Measurements from ENCODE around the gene TMSB10.

DNA sequence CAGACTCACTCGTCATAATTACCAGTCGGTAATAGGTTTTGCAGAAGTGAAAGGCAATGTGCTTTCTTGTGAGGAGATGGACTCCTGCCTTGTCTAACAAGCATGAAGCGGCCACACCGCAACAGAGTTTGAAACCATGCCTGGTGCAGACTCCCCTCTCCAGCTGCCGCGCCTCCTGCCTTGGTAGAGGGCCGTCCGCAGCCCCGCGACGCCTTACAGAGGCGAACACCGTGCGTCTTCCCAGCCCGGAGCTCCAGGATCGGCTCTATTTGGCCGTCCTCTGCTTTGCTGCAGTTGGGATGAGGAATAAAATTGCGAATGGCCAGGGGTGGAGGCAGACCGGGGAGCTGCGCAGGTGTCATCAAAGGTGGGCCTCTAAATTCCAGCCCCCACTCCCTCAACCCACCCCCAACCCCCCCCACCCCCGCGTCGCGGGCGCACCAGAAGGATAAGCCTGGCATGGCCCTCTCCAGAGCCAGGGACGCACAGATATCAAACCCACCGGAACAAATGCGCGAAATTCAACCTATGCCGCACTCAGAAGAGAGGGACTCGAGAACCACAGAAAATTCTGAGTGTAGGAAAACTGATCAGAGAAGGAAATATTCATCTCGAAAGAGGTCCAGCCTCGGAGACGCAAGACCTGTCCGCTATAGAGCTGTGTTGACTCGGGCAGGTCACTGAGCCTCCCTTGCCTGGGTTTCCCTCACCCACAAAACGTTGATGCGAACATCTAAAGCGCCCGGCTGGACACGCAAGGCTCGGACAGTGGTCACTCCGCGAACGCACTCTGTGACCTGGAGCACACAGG is 25.7 kb upstream of the TMSB10 start:
- TF ChIP-seq, protein P1, sequence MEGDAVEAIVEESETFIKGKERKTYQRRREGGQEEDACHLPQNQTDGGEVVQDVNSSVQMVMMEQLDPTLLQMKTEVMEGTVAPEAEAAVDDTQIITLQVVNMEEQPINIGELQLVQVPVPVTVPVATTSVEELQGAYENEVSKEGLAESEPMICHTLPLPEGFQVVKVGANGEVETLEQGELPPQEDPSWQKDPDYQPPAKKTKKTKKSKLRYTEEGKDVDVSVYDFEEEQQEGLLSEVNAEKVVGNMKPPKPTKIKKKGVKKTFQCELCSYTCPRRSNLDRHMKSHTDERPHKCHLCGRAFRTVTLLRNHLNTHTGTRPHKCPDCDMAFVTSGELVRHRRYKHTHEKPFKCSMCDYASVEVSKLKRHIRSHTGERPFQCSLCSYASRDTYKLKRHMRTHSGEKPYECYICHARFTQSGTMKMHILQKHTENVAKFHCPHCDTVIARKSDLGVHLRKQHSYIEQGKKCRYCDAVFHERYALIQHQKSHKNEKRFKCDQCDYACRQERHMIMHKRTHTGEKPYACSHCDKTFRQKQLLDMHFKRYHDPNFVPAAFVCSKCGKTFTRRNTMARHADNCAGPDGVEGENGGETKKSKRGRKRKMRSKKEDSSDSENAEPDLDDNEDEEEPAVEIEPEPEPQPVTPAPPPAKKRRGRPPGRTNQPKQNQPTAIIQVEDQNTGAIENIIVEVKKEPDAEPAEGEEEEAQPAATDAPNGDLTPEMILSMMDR (IDR thresholded peaks at IDR 0.05): no peak
- TF ChIP-seq POLR2A (IDR thresholded peaks at IDR 0.05): no peak

Measured in uterus (tissue), 2 donors.